Thyroid gland (tissue), 4 donors: Measurements from ENCODE around the gene CFAP410.

Experiments
- CTCF ChIP-seq, 6 experiments: fragments of 200-600 bp in 3 of 6; fragments of 450-650 bp in 3 of 6; sonication (generic) in 3 of 6; IDR thresholded peaks; one replicate each; pipeline ENCODE4 v1.5.1; 2016 to 2019; ENCODE audit warnings: antibody characterized with exemption in 6 of 6, mild to moderate bottlenecking in 2 of 6, inconsistent platforms in 1 of 6, moderate library complexity in 1 of 6
- POLR2A ChIP-seq, 2 donors: fragments of 450-650 bp; IDR thresholded peaks; one replicate each; pipeline ENCODE4 v1.6.1; 2017; ENCODE audit warnings: antibody characterized with exemption in 2 of 2, mild to moderate bottlenecking in 2 of 2, moderate library complexity in 1 of 2

- TF ChIP-seq CTCF (IDR thresholded peaks at IDR 0.05), result peak in 4 of 6 experiments; percentile 20 to 39 (median 30)
- no peak for TF ChIP-seq POLR2A (IDR thresholded peaks at IDR 0.05)
Observed at GRCh38 chr21:44337941-44338895, 972 bp downstream of the CFAP410 start.
